GM12872 (cell line): Measurements from ENCODE around the gene ITFG1.
A peak's percentile ranks its signal among the peaks of the same experiment; 100 is the strongest.

ENCODE experiments used
- CTCF ChIP-seq: IDR thresholded peaks from 3 replicates; pipeline ENCODE4 v1.5.1; 2011; ENCODE audit warnings: low read depth, mild to moderate bottlenecking, low read length, moderate library complexity; ENCODE audit not compliant: insufficient read depth

Gene ITFG1

GRCh38 chr16:47127541-47127940 is 333.3 kb downstream of the ITFG1 start:
- no peak for TF ChIP-seq CTCF

- TF ChIP-seq CTCF, result no peak
Observed at GRCh38 chr16:47125757-47126156, 335.1 kb downstream of the ITFG1 start.

- TF ChIP-seq CTCF, result no peak
Observed at GRCh38 chr16:47113130-47113529, 347.7 kb downstream of the ITFG1 start.

- TF ChIP-seq CTCF, result 0 out of 3 replicates have a peak, but pooled peaks have one; percentile 11
Observed at GRCh38 chr16:47110939-47111338, 349.9 kb downstream of the ITFG1 start.

- no peak for TF ChIP-seq CTCF
Observed at GRCh38 chr16:47109361-47109760, 351.5 kb downstream of the ITFG1 start.
